Measurements from ENCODE around the gene ALG10.
"Not testable (repeated sequence)": the region's sequence is repeated elsewhere in the genome, so short reads cannot be mapped to it uniquely, and the experiment has no call there.

ALG10 gene

GRCh38 chr12:34022079-34022830 is at the start of gene ALG10:
TSS of gene ALG10 (plus strand) at chr12:34022496. CDS start at chr12:34022600, 104 bp downstream.
- DNase-seq (ENCODE audit: low spot score): peak; percentile 98

DNA sequence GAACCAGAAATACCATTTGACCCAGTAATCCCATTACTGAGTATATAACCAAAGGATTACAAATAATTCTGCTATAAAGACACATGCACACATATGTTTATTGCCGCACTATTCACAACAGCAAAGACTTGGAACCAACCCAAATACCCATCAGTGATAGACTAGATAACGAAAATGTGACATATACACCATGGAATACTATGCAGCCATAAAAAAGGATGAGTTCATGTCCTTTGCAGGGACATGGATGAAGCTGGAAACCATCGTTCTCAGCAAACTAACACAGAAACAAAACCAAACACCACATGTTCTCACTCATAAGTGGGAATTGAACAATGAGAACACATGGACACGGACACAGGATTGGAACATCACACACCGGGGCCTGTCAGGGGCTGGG is 49.4 kb upstream of the ALG10 start:
- not testable (repeated sequence) for DNase-seq (ENCODE audit: low spot score)

GRCh38 chr12:33977887-33978286 is 44.4 kb upstream of the ALG10 start:
- DNase-seq (ENCODE audit: low spot score): no peak

DNA sequence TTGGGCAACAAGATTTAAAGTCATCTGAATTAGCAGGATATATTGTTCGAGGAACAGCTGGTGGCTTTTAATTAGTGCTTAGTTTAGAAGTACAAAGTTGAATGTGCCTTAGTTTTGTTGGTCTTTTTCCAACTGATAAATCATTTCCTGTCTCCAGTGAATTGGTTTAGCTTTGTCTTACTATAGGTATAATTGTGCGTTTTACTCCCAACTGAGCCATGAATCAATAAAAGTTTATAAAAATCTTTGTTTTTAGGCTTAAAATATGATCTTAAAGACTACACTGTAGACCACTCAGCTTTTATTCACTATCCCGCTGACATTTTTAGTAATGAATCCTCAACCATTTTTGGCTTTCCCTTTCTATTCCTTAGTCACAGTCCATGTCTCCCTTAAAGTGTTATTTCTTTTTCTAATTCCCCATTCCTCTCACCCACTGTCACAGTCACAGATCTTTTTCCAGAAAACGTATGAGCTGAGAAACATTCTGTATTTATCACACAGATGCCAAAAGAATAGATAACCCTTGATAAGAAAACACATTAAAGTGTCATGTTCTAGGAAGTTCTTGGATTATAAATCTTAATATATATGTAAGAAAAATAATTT is 34.0 kb upstream of the ALG10 start:
- no peak for DNase-seq (ENCODE audit: low spot score)

DNA sequence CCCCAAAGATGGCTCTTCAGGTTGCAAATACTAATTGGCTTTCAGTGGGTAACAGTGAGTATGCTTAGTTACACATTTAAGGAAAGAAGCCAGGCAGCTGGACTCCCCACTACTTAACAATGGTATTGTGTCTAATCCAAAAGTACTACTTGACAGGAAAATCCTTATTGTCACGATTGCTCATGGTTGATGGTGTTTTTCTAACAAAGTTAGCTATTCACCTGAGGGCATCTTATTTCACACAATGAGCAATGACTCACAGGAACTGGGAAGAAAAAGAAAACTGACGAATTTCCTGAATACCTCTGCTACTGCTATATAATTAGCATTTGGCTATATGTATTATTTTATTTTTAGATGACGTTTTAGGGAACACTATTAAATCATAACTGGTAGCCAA is 33.4 kb upstream of the ALG10 start:
- DNase-seq (ENCODE audit: low spot score): no peak

DNA sequence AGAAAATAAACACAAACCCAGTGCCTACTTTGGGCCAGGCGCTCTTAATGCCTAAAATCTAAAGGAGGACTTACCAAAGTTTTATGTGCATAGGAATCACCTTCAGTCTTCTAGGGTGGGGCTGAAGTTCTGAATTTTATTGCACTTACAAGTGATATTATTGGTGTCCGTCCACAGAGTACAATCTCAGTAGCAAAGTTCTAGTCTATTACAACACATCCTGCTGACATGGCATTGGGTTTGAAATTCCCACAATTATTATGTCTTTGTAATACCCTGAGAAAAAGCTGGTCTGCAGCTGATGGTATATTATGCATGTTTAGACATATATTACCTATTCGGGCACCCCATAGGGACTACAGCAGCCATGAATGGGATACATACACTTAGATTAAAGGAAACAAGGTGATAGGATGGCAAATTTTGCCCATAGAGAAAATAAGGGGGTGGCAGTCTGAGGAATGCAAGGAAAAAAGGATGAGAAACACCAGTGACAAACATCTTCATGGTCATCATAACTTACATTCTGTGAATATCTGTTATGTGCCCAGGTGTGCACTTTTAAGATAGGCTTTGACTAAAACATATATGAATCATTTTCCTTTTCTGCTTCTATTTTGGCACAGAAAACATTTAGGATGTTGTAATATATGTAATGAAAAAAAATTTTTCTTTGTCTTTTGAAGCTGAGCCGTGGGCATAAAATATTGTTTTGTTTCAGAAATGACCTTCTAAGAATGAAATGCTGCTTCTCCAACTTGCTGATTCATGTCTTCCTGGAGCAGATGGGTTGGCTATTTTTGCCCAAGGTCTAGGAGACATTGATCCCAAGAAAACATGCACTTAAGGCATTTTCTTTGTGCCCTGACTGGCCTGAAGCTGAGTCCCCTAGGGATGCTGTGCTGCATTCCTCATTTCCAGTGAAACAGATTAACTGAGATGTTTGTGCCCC is 27.2 kb upstream of the ALG10 start:
- no peak for DNase-seq (ENCODE audit: low spot score)

GRCh38 chr12:34008835-34009234 is 13.5 kb upstream of the ALG10 start:
- DNase-seq (ENCODE audit: low spot score): not testable (repeated sequence)

- DNase-seq (ENCODE audit: low spot score): no peak
Observed at GRCh38 chr12:34016361-34016760, 5.9 kb upstream of the ALG10 start.

GRCh38 chr12:34021071-34021470 is 1.2 kb upstream of the ALG10 start:
- no peak for DNase-seq (ENCODE audit: low spot score)

GRCh38 chr12:34027661-34028060 is 5.4 kb downstream of the ALG10 start:
- DNase-seq (ENCODE audit: low spot score): not testable (repeated sequence)

DNA sequence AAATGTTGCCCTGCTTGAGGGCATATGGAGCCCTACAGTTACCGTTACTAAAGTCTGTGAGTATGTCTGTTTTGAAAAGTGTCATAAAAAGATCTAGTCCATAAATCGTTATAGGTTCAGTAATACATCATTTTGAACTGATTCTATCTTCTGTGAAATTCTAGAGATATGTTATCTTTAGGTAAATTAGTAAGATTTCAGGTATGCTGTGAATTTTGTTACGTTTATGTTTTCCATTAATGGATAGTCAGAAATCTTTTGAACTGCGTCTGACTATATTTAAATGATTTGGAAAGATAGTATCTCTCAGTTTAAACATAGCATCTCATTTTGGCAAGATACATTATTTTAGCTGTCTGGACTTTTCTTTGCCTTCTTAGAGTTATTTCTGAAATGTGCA is 8.3 kb downstream of the ALG10 start:
- no peak for DNase-seq (ENCODE audit: low spot score)

DNA sequence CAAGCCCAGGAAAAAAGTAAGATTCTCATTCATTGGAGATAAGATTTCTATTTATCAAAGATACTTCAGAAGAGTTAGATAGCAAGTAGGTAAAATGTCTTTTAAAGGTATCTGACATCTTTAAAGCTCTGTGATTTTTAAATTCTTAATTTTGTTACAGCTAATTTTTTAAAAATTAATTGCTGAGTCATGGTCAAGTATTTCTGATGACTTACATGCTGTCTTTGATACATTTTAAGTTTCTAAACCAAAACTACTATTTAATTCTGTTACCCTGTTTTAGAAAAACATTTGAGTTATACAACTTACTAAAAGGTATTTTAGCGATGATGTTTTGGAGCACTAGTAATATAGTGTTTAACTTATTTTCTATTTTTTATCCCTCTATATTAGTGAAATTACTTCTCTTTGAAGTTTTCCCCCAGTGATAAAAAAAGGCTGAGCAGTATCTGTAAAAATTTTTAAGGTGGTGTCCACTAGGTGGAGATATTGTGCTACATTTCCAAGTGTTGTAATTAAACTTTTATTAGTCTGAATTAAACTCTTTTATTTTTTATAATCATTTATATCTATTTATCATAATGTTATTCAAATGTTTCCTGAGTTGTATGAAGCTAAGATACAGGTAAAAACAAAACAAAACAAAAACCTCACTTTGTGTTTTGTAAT is 11.5 kb downstream of the ALG10 start:
- DNase-seq (ENCODE audit: low spot score): no peak

- not testable (repeated sequence) for DNase-seq (ENCODE audit: low spot score)
Observed at GRCh38 chr12:34038357-34038756, 16.1 kb downstream of the ALG10 start.

- DNase-seq (ENCODE audit: low spot score): no peak
Observed at GRCh38 chr12:34046570-34046969, 24.3 kb downstream of the ALG10 start.

DNA sequence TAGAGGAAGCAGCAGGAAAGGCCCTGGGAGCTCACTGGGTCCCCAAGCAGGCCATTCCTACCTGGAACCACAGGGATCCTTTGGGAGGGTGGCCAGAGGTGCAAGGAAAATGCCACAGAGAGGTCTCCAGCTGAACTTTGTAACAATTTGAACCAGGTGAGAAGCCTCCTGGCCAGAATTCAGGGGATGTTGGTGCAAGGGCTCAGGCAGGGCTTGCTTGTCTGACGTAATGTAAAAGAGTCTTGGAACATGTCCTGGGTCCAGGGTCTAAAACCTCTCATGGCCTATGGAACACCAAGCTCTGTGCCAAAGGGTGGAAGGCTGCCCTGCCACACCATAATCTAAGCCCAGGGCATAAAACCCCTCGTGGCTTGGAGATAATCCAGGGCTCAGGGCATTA is 25.6 kb downstream of the ALG10 start:
- DNase-seq (ENCODE audit: low spot score): not testable (repeated sequence)

- DNase-seq (ENCODE audit: low spot score): no peak
Observed at GRCh38 chr12:34048714-34049113, 26.4 kb downstream of the ALG10 start.

- no peak for DNase-seq (ENCODE audit: low spot score)
Observed at GRCh38 chr12:34051486-34051885, 29.2 kb downstream of the ALG10 start.

DNA sequence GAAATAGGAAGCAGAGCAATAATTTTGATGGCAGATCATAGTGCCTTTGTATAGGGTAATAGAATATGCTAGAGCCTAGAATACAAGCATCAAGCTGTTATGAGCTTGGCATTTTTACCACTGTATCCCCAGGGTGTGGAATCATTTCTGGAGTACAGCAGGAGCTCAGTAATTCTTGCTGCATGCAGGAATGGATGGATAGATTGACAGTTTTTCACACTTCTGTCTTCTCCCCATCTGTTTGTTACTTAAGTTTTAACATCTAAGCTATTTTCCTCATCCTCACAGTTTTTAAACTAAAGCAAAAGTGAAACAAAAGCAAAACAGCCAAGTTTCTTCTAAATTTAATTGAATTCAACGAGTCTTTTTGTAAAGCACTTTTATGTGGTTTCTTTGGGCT is 32.6 kb downstream of the ALG10 start:
- DNase-seq (ENCODE audit: low spot score): no peak

All from globus pallidus (tissue), 1 donor.